Measurements from ENCODE around the gene USP43.

- TF ChIP-seq SMC3 (conservative IDR thresholded peaks at IDR 0.05; ENCODE audit: poor library complexity) (no peak), CTCF (IDR thresholded peaks at IDR 0.05; ENCODE audit: poor library complexity, severe bottlenecking) (no peak)
These were observed 31.5 kb downstream of the USP43 start for GRCh38 chr17:9676820-9677310.
